ENCODE results near the gene CTIF.

CTIF gene

GRCh38 chr18:48689548-48689947, 150.7 kb downstream of the CTIF start:
- DNase-seq = no peak

- no peak for DNase-seq
Measured at GRCh38 chr18:48690494-48690893, 151.7 kb downstream of the CTIF start.

GRCh38 chr18:48693006-48693405, 154.2 kb downstream of the CTIF start:
- no peak for DNase-seq

GRCh38 chr18:48693625-48694262, 154.9 kb downstream of the CTIF start:
- DNase-seq = no peak

GRCh38 chr18:48694295-48694694, 155.5 kb downstream of the CTIF start:
- DNase-seq = no peak

GRCh38 chr18:48695671-48696070, 156.8 kb downstream of the CTIF start:
- no peak for DNase-seq

GRCh38 chr18:48696218-48696617, 157.4 kb downstream of the CTIF start:
- DNase-seq = no peak

- DNase-seq = no peak
Measured at GRCh38 chr18:48697441-48697840, 158.6 kb downstream of the CTIF start.

- DNase-seq = no peak
Measured at GRCh38 chr18:48698707-48699106, 159.9 kb downstream of the CTIF start.

GRCh38 chr18:48699761-48700160, 160.9 kb downstream of the CTIF start:
- DNase-seq = no peak

GRCh38 chr18:48700446-48700845, 161.6 kb downstream of the CTIF start:
- no peak for DNase-seq

- no peak for DNase-seq
Measured at GRCh38 chr18:48702346-48703027, 163.7 kb downstream of the CTIF start.

- DNase-seq = no peak
Measured at GRCh38 chr18:48703028-48703386, 164.2 kb downstream of the CTIF start.

GRCh38 chr18:48703418-48703817, 164.6 kb downstream of the CTIF start:
- no peak for DNase-seq

GRCh38 chr18:48705043-48705442, 166.2 kb downstream of the CTIF start:
- no peak for DNase-seq

GRCh38 chr18:48705531-48705930, 166.7 kb downstream of the CTIF start:
- DNase-seq = no peak

- DNase-seq = no peak
Measured at GRCh38 chr18:48706731-48707130, 167.9 kb downstream of the CTIF start.

- DNase-seq = no peak
Measured at GRCh38 chr18:48707636-48708296, 168.9 kb downstream of the CTIF start.

GRCh38 chr18:48708807-48709206, 170.0 kb downstream of the CTIF start:
- no peak for DNase-seq

- no peak for DNase-seq
Measured at GRCh38 chr18:48709371-48710062, 170.7 kb downstream of the CTIF start.

GRCh38 chr18:48711651-48712486, 173.0 kb downstream of the CTIF start:
- DNase-seq = no peak

- DNase-seq = no peak
Measured at GRCh38 chr18:48713309-48713708, 174.5 kb downstream of the CTIF start.

- DNase-seq = no peak
Measured at GRCh38 chr18:48714873-48715272, 176.0 kb downstream of the CTIF start.

All from SIG-M5 (cell line).